Measurements from ENCODE around the gene C2orf81. TPM values are rescaled to one million over a fixed set of nuclear protein-coding genes. Genes with fewer than 3 reads are reported as not detected.
"Not testable (repeated sequence)": the region's sequence is repeated elsewhere in the genome, so short reads cannot be mapped to it uniquely, and the experiment has no call there.

Gene C2orf81
- polyA plus RNA-seq (ENCODE audit: insufficient read length in 10 of 10), result 1 to 10 TPM; 1.7 to 3.2 (median 2.4) TPM
- long read RNA-seq, donor 1, partial matches to known transcripts, result 0 of 4 reads
- long read RNA-seq, donor 1, other reads (novel, unspliced or antisense), result 0 of 4 reads
- long read RNA-seq, donor 2, partial matches to known transcripts, result 0 of 4 reads
- long read RNA-seq, donor 2, other reads (novel, unspliced or antisense), result 0 of 4 reads
- long read RNA-seq, donor 3, partial matches to known transcripts, result 0 of 1 reads
- long read RNA-seq, donor 3, other reads (novel, unspliced or antisense), result 0 of 1 reads
- long read RNA-seq, donor 4, partial matches to known transcripts, result 0 of 1 reads
- long read RNA-seq, donor 4, other reads (novel, unspliced or antisense), result 0 of 1 reads
- long read RNA-seq, donor 5, transcript C2orf81-206 (1 exons, 2,407 nt), result major isoform, 10 of 11 reads
- long read RNA-seq, donor 5, partial matches to known transcripts, result 0 of 11 reads
- long read RNA-seq, donor 5, other reads (novel, unspliced or antisense), result 0 of 11 reads
- long read RNA-seq, donor 6, transcript C2orf81-206 (1 exons, 2,407 nt), result major isoform, 5 of 6 reads
- long read RNA-seq, donor 6, partial matches to known transcripts, result 0 of 6 reads
- long read RNA-seq, donor 6, other reads (novel, unspliced or antisense), result 0 of 6 reads
- long read RNA-seq, donor 7, transcript C2orf81-206 (1 exons, 2,407 nt), result major isoform, 8 of 8 reads
- long read RNA-seq, donor 7, partial matches to known transcripts, result 0 of 8 reads
- long read RNA-seq, donor 7, other reads (novel, unspliced or antisense), result 0 of 8 reads
- long read RNA-seq, donor 8, partial matches to known transcripts, result 0 of 3 reads
- long read RNA-seq, donor 8, other reads (novel, unspliced or antisense), result 0 of 3 reads
- long read RNA-seq, donor 9, partial matches to known transcripts, result 0 of 2 reads
- long read RNA-seq, donor 9, other reads (novel, unspliced or antisense), result 0 of 2 reads

DNA sequence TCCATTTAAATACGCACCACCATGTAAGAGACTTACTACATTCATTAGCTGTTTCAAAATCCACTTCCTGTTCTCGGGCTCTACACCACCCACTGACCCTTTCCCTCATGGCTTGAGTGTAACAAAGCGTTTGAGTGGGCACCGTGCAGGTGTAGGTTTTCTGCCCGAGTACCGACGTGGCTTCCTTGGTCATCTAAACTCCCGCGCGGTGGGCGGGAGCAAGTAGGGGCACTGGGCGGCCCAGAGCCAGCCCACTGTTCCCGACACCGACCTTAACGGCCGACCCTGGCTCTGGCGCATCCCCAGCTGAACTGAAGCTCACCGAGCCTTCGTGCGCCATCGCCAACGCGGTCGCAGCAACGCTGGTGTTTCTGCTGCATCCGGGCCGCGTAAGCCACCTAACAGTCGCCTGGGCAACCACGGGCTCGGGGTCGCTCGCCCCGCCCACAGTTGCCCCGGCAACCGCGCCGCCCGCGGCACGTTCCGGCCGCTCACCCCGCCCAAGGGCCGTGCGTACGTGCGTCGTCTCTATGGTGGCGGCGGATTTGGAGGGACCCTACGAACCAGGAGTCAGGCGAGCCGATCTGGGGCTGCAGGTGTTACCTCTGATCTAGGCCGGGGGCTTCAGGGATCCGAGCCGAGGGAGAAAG is at the start of gene C2orf81, which contains the start of gene WDR54:
TSS of gene C2orf81 (minus strand) at position 399 of the 650 bp plus-strand sequence. CDS start at position 340, 59 bp downstream.
TSS of gene WDR54 (plus strand) at position 510 of the 650 bp plus-strand sequence. CDS start 424 bp downstream, outside the sequence.
- DNase-seq, result peak; percentile 81 to 95 (median 88)

DNA sequence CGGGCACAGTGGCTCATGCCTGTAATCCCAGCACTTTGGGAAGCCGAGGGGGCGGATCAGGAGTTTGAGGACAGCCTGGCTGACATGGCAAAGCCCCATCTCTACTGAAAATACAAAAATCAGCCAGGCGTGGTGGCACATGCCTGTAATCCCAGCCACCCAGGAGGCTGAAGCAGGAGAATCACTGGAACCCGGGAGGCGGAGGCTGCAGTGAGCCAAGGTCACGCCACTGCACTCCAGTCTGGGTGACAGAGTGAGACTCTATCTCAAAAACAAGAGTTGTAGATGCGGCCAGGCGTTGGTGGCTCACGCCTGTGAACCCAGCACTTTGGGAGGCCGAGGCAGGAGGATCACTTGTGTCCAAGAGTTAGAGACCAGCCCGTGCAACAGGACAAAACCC is 49.3 kb upstream of the C2orf81 start:
- not testable (repeated sequence) for DNase-seq

DNA sequence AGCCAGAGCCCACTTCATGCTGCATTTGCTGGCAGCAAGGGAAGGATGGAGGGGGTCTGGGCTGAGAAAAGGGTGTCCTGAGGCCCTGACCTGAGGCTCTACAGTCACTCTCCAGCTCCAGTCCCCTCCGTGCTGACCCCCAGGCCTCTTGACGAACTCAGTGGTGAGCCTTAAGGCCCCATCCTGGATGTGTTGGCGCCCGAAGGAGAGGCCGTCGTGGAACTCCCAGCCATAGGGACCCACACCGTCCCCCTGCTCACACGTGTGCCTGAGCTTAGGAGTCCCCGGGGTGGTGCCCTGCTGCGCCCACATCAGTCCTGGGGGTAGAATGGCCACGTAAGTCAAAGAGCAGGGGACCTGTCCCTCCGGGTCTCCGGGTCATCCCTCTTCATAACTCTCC is 43.0 kb upstream of the C2orf81 start:
- DNase-seq, result peak in 1 of 3 donors; percentile 29

DNA sequence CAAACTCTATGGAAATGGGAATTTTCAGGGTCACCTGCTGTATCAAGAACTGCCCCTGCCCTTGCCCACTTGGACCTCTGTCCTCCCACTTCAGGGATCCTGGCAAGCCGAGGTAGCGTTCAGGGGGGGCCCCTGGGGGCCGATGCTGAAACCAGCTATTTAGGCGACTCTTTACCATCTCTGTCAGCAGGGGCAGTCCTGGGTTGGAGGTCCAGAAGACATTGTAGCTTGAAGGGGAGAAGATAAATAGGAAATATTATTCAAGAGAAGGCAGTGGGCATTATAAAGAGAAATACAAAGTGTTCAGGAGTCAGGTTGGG is 41.3 kb upstream of the C2orf81 start:
- no peak for DNase-seq

DNA sequence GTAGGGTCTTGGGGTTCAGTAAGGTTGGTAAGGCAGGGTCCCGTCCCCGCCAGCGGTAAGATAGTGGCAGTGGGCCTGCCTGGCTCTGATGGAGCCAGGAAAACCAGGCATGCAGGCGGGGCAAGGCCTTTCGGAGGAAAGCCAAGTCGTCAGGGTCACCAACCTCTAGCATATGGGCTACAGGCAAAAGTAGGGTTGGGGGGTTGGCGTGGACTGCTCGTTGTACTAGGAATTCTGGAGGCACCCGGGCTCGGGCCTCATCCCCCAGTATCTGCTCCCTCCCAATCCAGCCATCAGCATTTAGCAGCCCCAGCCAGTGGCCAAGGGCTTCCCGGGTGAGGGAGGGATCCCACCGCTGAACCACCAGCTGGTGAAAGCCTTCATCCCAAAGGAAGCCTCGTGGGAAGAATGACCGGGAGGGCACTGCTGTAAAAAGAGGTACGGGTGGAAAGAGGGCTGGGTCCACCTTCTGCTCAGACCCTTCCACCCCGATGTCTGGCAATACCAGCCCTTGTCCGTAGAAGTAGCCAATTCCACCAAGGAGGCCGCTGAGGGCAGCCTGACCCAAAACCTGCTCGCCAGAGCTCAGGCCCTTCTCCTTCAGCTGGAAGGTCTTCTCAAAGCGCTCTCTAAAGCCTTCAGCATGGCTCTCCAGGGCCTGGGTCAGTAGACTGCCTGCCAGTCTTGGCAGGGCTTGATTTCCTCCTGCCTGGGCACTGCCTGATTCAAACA is 40.8 kb upstream of the C2orf81 start:
- DNase-seq, result no peak

DNA sequence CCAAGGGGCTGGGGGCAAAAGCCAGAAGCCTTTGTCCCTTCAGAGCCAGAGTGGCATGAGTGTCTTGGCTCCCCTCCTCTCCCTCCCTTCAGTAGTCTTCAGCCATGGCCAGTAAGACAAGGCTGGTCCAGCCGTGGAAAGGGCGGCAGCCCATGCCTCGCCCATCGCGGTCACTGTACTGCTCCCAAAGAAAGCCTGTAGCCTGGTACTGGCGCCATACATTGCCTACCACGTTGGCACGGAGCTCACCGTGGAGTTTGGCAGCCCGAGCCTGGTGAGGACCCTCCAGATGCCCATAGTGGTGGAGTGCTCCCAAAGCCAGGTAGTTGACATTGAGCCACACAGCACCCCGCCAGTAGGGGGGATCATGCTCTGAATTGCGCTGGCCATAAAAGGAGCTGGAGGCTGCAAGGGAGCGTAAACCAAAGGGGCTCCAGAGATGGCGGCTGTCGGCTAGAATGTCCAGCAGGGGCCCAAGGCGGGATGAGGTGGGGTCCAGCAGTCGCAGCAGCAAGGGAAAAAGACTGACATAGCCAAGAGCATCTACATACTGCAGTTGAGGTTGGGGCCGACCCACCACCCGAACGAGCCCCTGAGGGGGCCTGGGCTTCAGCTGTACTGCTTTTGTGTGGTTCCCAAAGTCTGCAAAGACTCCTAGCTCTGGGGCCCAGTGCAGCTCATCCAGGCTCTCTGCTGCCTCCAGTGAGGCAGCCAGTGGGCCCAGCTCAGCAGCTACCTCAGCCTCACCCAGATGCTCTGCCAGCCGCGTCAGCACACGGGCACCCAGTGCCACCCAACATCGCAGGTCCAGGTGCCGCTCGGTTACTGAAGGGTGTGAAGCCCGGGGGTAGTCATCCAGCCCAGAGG is 40.0 kb upstream of the C2orf81 start:
- DNase-seq, result no peak

DNA sequence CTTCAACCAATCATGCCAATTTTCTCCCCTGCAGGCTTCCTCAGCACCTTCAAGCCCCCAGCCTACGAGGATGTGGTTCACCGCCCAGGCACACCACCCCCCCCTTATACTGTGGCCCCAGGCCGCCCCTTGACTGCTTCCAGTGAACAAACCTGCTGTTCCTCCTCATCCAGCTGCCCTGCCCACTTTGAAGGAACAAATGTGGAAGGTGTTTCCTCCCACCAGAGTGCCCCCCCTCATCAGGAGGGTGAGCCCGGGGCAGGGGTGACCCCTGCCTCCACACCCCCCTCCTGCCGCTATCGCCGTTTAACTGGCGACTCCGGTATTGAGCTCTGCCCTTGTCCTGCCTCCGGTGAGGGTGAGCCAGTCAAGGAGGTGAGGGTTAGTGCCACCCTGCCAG is 38.8 kb upstream of the C2orf81 start:
- DNase-seq, result not testable (repeated sequence)

DNA sequence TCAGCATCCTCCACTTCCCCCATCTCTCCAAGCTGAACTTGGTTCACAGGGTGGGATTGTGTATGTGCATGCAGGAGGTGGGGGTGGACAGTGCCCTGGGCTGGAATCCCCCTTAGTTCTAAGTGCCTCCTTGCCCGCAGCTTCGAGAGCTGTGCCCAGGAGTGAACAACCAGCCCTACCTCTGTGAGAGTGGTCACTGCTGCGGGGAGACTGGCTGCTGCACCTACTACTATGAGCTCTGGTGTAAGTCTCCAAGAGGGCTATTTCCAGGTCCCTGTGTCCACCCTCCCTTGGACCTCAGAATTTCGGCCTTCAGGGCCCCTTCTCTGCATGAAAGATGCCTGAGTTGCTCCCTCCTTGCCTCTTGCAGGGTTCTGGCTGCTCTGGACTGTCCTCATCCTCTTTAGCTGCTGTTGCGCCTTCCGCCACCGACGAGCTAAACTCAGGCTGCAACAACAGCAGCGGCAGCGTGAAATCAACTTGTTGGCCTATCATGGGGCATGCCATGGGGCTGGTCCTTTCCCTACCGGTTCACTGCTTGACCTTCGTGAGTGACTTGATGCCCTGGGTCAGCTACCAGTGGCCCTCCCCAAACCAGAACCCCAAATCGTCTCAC is 38.2 kb upstream of the C2orf81 start:
- not testable (repeated sequence) for DNase-seq

DNA sequence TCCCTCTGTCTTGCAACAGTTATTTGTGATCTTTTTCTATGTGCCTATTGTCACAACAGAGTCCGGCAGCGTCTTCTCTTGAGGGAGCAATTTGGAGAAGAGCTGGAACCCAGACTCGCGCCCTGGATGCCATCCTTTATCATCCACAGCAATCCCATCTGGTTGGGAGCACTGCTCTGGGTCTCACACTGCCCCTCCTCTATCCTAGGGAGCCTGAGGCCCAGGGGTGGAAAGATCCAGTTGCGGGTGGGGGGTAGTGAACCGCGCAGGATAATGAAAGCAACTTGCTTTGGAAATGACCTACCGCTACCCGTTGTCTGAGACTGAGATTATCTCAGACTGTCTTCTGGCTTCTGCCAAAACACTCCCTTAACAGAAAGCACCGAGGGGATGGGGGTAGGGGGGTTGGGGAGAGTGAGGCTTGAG is 37.5 kb upstream of the C2orf81 start:
- DNase-seq, result no peak

DNA sequence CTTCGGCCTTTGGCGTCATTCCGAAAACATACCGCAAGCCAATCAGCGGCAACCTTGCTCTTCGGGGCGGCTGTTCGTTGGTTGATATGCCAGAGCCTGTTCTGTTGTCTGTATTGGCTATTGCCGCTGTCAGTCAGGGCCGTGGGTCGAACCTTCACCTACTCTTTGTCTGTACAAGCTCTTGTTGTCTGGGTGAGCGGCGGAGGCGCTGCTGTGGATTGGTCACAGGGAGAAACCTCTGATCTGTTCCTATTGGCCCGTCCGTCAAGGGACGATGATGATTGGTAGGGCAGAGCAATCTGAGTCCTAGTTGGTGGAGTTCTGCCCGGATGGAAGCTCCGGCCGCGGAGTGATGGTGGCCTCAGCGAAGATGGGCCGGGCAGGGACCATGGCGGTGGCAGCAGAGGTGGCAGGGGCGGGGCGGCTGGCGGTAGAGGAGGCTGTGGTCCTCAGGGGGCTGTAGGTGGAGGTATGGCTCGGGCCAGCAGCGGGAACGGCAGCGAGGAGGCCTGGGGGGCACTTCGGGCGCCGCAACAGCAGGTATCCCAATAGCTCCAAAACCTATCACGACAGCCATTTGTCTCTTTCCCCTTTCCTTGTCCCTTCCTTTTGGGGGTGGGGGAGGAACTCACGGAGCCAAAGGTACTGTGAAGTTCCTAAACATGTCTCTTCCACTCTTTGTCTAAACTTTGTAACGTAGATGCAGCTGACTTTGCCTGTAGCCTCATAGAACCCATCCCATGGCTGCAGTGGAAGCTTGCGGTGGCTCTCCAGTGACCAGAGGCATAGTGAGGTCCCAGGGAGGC is 36.9 kb upstream of the C2orf81 start, which contains the start of gene WBP1:
TSS of gene WBP1 (plus strand) at position 307 of the 806 bp plus-strand sequence. CDS start at position 472, 165 bp downstream.
- peak; percentile 99 to 100 (median 100) for DNase-seq

DNA sequence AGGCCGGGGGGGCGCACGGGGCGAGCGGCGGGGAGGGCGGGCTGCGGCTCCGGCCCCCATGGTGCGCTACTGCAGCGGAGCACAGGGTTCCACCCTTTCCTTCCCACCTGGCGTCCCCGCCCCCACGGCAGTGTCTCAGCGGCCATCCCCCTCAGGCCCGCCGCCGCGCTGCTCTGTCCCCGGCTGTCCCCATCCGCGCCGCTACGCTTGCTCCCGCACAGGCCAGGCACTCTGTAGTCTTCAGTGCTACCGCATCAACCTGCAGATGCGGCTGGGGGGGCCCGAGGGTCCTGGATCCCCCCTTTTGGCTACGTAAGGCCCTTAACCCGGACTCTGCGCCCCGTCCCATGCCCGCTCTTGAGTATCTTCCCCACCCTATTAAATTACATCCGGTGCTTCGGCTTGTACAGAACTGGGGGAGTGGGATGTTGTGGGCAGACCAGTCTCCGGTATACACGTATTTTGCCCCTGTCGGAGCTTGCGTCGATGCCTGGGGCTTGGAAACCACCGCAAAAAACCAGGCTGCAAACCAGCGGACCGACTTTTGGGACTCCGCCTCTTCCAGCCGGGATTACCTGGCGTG is 36.2 kb upstream of the C2orf81 start:
- DNase-seq, result peak in 1 of 3 donors; percentile 70

DNA sequence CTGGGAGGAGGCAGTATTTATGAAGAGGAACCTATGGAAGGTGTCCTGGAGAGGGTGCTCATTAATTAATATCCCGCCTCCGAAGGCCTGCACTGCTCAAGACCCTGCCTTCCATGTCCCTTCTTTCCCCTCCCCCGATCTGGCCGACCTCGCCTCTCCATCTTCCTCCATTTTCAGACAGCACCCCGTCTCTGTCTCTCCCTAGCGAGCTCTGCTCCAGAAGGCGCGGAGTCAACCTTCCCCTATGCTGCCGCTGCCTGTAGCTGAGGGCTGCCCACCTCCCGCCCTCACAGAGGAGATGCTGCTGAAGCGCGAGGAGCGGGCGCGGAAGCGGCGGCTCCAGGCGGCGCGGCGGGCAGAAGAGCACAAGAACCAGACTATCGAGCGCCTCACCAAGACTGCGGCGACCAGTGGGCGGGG is 35.7 kb upstream of the C2orf81 start:
- no peak for DNase-seq

DNA sequence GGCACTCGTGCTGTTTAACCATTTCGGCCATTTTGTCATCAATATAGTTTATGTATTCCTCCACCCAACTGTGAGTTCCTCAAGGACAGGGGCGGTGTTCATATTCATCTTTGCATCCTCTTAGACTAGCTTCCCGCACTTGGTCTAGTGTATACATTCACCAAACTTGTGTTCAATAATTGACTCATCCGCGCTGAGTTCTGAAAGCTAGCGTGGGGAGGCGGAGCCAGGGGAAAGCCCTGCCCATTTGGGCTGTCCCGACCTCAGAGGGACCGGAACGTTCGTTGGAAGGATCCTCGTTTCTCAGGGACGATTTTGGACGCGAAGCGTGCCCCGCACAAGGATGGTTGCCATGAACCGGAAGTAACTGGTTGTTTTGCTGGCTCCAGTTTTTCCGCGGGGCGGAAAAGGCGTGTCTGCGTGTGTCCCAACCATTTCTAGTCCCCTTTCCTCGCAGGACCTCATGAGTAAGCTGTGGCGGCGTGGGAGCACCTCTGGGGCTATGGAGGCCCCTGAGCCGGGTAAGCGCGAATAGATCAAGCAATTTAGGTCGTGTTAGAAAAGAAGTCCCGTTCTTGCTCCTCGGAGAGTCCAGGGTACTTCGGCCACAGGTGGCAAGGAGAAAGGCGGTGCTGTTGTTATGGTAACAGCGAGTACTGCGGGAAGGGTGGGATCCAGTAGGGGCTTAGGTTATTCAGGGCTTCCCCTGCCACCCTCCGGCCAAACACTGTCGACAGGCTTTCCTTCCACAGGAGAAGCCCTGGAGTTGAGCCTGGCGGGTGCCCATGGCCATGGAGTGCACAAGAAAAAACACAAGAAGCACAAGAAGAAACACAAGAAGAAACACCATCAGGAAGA is 33.5 kb upstream of the C2orf81 start, which contains the start of gene INO80B:
TSS of gene INO80B (plus strand) at position 434 of the 858 bp plus-strand sequence. CDS start at position 464, 30 bp downstream.
- DNase-seq, result peak; percentile 98 to 99 (median 98)

DNA sequence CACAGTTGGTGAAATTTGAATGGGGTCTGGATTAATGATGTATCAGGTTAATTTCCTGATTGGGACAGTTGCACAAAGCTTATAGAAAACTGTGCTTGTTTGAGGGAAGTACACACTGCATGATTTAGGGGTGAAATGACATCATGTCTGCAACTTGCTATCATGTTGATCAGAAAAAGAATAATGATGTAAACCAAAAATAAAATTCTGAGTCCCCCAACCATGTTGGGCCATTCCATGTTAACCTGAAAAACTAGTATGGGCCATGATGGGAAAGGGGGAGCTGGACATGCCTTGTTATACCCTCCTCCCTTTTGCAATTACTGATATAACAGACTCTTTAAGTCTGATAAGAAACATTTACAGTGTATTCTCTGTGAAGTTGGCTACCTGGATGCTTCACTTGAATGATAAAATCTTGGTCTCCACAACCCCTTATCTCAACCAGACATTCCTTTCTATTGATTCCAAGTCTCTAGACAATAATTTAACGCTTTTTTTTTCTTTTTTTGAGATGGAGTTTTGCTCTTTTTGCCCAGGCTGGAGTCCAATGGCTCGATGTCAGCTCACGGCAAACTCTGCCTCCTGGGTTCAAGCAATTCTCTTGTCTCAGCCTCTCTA is 29.3 kb upstream of the C2orf81 start:
- no peak for DNase-seq

DNA sequence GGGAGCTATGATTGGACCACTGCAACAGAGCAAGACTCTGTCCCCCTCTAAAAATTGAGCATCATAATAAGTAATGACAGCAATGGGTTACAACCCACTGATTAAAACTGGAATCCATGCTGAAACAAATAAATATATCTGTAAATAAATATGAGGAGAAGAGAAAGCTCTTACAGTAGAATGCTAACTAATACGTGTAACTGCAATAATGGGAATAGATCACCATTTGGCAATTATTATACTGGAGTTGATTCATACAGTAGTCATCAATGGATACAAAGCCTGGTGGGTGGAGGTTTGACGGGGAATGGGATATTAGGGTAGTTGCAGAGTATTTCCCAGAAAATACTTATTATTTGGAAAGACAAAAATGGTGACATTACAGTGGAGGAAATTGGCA is 27.4 kb upstream of the C2orf81 start:
- no peak for DNase-seq

DNA sequence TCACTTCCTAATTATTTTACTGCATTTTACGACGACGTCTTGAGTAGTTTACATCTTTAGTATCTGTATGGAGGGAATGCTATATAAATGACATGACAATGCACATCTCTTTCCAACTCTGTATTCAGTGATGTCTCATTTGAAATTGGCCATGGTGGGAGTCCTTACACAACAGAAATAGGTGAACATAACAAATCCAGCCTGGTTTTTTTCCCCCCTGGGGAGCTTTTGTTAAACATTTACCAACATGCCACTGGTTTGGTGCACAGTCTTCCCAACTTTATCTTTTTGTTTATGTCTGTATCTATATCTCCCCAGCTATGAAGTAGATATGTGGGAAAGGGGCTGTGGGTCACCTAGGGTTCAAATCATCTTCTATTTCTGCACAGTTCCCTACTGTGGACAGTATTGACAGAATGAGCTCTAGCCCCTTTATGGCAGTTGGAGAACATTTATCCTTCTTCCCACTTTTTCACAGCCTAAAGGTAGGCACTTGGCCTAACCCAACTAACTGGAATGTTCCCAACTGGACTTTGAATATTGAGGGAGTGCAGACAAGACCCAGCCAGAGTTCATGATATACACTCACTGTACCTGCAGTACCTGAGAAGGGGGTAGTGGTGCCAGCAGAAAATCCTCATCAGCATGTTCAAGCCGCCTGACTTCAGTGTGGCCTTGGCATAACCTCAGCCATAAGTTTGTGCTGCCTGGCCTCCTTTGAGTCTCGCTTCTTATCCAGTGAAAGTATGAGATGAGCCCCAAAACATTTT is 26.0 kb upstream of the C2orf81 start:
- DNase-seq, result no peak

All from muscle of back (tissue), 13 donors.